ENCODE data around the gene SCAND1. TPM values are rescaled to one million over a fixed set of nuclear protein-coding genes. Genes with fewer than 3 reads are reported as not detected.
"Not testable (repeated sequence)": the region's sequence is repeated elsewhere in the genome, so short reads cannot be mapped to it uniquely, and the experiment has no call there.

Gene SCAND1
- polyA plus RNA-seq, 3 donors: 43.6 to 227 (median 160) TPM

- H3K36me3 Mint-ChIP-seq: peaks cover 5% of the 10 kb centered on the region in 2 donors
- Histone ChIP-seq H3K79me2 (ENCODE audit: insufficient read depth, low read length) (peaks cover 31% of the 10 kb centered on the region), H3K27me3 (ENCODE audit: control insufficient read depth in 2 of 2, insufficient read depth in 2 of 2, low read length in 2 of 2) (no peaks in the 10 kb centered on the region), H3K9me3 (replicated peaks in 1 of 2; ENCODE audit: control insufficient read depth in 1 of 2, insufficient read depth in 1 of 2, low read length in 2 of 2) (no peaks in the 10 kb centered on the region), H3K36me3 (replicated peaks in 1 of 2; ENCODE audit: control insufficient read depth in 1 of 2, insufficient read depth in 2 of 2, low read length in 2 of 2) (peaks cover 8% of the 10 kb centered on the region in 2 donors), H3K27ac (ENCODE audit: low read depth in 1 of 2, low read length in 2 of 2) (peak overlapping the region; percentile 96 to 99), H4K20me1 (ENCODE audit: insufficient read depth, low read length) (peaks cover 24% of the 10 kb centered on the region), H3K4me3 (replicated peaks in 1 of 3; ENCODE audit: low read depth in 2 of 3, low read length in 3 of 3) (peak overlapping the region; percentile 82 to 94 (median 94)), H3K4me1 (ENCODE audit: control insufficient read depth in 1 of 2, insufficient read depth in 2 of 2, low read length in 2 of 2) (peaks cover 22 to 29% of the 10 kb centered on the region in 2 donors), H3K9ac (ENCODE audit: insufficient read depth, low read length, poor library complexity, severe bottlenecking) (peak overlapping the region; percentile 99), H3K4me2 (replicated peaks; ENCODE audit: extremely low read depth, low read length, poor library complexity, severe bottlenecking) (peak overlapping the region; percentile 99), H2AFZ (ENCODE audit: insufficient read depth, low read depth, low read length, poor library complexity, severe bottlenecking) (peak overlapping the region; percentile 88)
- TF ChIP-seq CTCF (IDR thresholded peaks at IDR 0.05): no peak
- 1% methylated on average over 64 of the region's 65 CpGs for WGBS (ENCODE audit: insufficient coverage)
- intact Hi-C loops (cut with micrococcal nuclease): loop anchor here in 1 of 2 donors (10.0 kb wide), 1 partner anchor 111 kb away; no protein-coding TSS in a partner anchor
- H3K4me1 Mint-ChIP-seq: peaks cover 21% of the 10 kb centered on the region
- peak; percentile 29 to 49 (median 31) for DNase-seq
- no peaks in the 10 kb centered on the region for H3K27me3 Mint-ChIP-seq (ENCODE audit: low read depth in 3 of 3)
- peak overlapping the region; percentile 97 to 100 for H3K4me3 Mint-ChIP-seq
- no peaks in the 10 kb centered on the region for H3K9me3 Mint-ChIP-seq
- H3K27ac Mint-ChIP-seq: peak overlapping the region; percentile 96 to 99 (median 98)
These were observed 709 bp downstream of the SCAND1 start for GRCh38 chr20:35953387-35954199.

- WGBS (ENCODE audit: insufficient coverage): no CpG with 5 or more reads among the region's 6 CpGs
- Histone ChIP-seq H3K27ac (ENCODE audit: low read depth in 1 of 2, low read length in 2 of 2) (peak overlapping the region; percentile 96 to 99), H3K4me1 (ENCODE audit: control insufficient read depth in 1 of 2, insufficient read depth in 2 of 2, low read length in 2 of 2) (peaks cover 22 to 29% of the 10 kb centered on the region in 2 donors), H3K27me3 (ENCODE audit: control insufficient read depth in 2 of 2, insufficient read depth in 2 of 2, low read length in 2 of 2) (no peaks in the 10 kb centered on the region), H3K36me3 (replicated peaks in 1 of 2; ENCODE audit: control insufficient read depth in 1 of 2, insufficient read depth in 2 of 2, low read length in 2 of 2) (peaks cover 17% of the 10 kb centered on the region in 2 donors), H2AFZ (ENCODE audit: insufficient read depth, low read depth, low read length, poor library complexity, severe bottlenecking) (peak overlapping the region; percentile 88), H3K79me2 (ENCODE audit: insufficient read depth, low read length) (peaks cover 31% of the 10 kb centered on the region), H3K4me3 (replicated peaks in 1 of 3; ENCODE audit: low read depth in 2 of 3, low read length in 3 of 3) (peak overlapping the region; percentile 82 to 94 (median 94)), H3K9me3 (replicated peaks in 1 of 2; ENCODE audit: control insufficient read depth in 1 of 2, insufficient read depth in 1 of 2, low read length in 2 of 2) (no peaks in the 10 kb centered on the region), H3K9ac (ENCODE audit: insufficient read depth, low read length, poor library complexity, severe bottlenecking) (peak overlapping the region; percentile 99), H3K4me2 (replicated peaks; ENCODE audit: extremely low read depth, low read length, poor library complexity, severe bottlenecking) (peak overlapping the region; percentile 99), H4K20me1 (ENCODE audit: insufficient read depth, low read length) (peaks cover 24% of the 10 kb centered on the region)
- no peak for TF ChIP-seq CTCF (IDR thresholded peaks at IDR 0.05)
- intact Hi-C loops (cut with micrococcal nuclease): loop anchor here in 1 of 2 donors (10.0 kb wide), 1 partner anchor 112 kb away; no protein-coding TSS in a partner anchor
- Mint-ChIP-seq H3K36me3 (peaks cover 14% of the 10 kb centered on the region in 2 donors), H3K4me3 (peak overlapping the region; percentile 97 to 100), H3K27ac (peak overlapping the region; percentile 96 to 99 (median 98)), H3K4me1 (peaks cover 21% of the 10 kb centered on the region), H3K9me3 (no peaks in the 10 kb centered on the region), H3K27me3 (ENCODE audit: low read depth in 3 of 3) (no peaks in the 10 kb centered on the region)
- peak; percentile 58 to 68 (median 64) for DNase-seq
These were observed 1.6 kb downstream of the SCAND1 start for GRCh38 chr20:35952480-35953386.

- H2AFZ ChIP-seq (ENCODE audit: insufficient read depth, low read depth, low read length, poor library complexity, severe bottlenecking); H3K27me3 Mint-ChIP-seq (ENCODE audit: low read depth in 3 of 3); DNase-seq; H3K27me3 ChIP-seq (ENCODE audit: control insufficient read depth in 2 of 2, insufficient read depth in 2 of 2, low read length in 2 of 2); H3K4me3 Mint-ChIP-seq; H3K9me3 ChIP-seq (replicated peaks in 1 of 2; ENCODE audit: control insufficient read depth in 1 of 2, insufficient read depth in 1 of 2, low read length in 2 of 2); H3K9me3 Mint-ChIP-seq; H3K9ac ChIP-seq (ENCODE audit: insufficient read depth, low read length, poor library complexity, severe bottlenecking): not testable (repeated sequence)
- Mint-ChIP-seq H3K36me3 (peaks cover 20 to 21% of the 10 kb centered on the region in 2 donors), H3K4me1 (peaks cover 21% of the 10 kb centered on the region), H3K27ac (peak overlapping the region in 6 of 7 donors; percentile 96 to 99 (median 98))
- Histone ChIP-seq H3K4me3 (replicated peaks in 1 of 3; ENCODE audit: low read depth in 2 of 3, low read length in 3 of 3) (peak overlapping the region in 1 of 3 experiments; percentile 94), H4K20me1 (ENCODE audit: insufficient read depth, low read length) (peaks cover 24% of the 10 kb centered on the region), H3K4me2 (replicated peaks; ENCODE audit: extremely low read depth, low read length, poor library complexity, severe bottlenecking) (peak overlapping the region; percentile 99), H3K4me1 (ENCODE audit: control insufficient read depth in 1 of 2, insufficient read depth in 2 of 2, low read length in 2 of 2) (peaks cover 22 to 29% of the 10 kb centered on the region in 2 donors), H3K79me2 (ENCODE audit: insufficient read depth, low read length) (peaks cover 31% of the 10 kb centered on the region), H3K27ac (ENCODE audit: low read depth in 1 of 2, low read length in 2 of 2) (peak overlapping the region; percentile 96 to 99), H3K36me3 (replicated peaks in 1 of 2; ENCODE audit: control insufficient read depth in 1 of 2, insufficient read depth in 2 of 2, low read length in 2 of 2) (peaks cover 22 to 23% of the 10 kb centered on the region in 2 donors)
- 97% methylated on average over 8 of the region's 14 CpGs for WGBS (ENCODE audit: insufficient coverage)
- intact Hi-C loops (cut with micrococcal nuclease): loop anchor here in 1 of 2 donors (10.0 kb wide), 1 partner anchor 113 kb away; no protein-coding TSS in a partner anchor
These were observed 2.2 kb downstream of the SCAND1 start for GRCh38 chr20:35952080-35952479.
